HepG2 (cell line): Measurements from ENCODE around the gene IFT52. TPM values are rescaled to one million over a fixed set of nuclear protein-coding genes. Genes with fewer than 3 reads are reported as not detected.

Source experiments
- CBX5 ChIP-seq: sonication (generic); formaldehyde crosslinking; IDR thresholded peaks from 2 replicates; pipeline ENCODE4 v1.4.0; 2020; ENCODE audit warnings: missing genetic modification reagents, borderline replicate concordance
- CC2D1A ChIP-seq: sonication (generic); formaldehyde crosslinking; IDR thresholded peaks from 2 replicates; pipeline ENCODE4 v1.8.1; 2023; ENCODE audit warnings: mild to moderate bottlenecking, missing genetic modification reagents
- CHD2 ChIP-seq: IDR thresholded peaks from 2 replicates; pipeline ENCODE4 v1.6.1; 2011; ENCODE audit warnings: low read depth, low read length, improper control_type of control experiment
- EZH2 ChIP-seq: conservative IDR thresholded peaks from 2 replicates; pipeline ENCODE4 v1.6.1; 2012; ENCODE audit warnings: mild to moderate bottlenecking, low read depth, low read length, moderate library complexity
- HHEX ChIP-seq: IDR thresholded peaks from 2 replicates; pipeline ENCODE4 v1.6.1; 2016; ENCODE audit warnings: control low read depth
- KAT8 ChIP-seq: IDR thresholded peaks from 2 replicates; pipeline ENCODE4 v1.6.1; 2016; ENCODE audit warnings: missing genetic modification reagents, missing compliant biosample characterization
- LRRFIP1 ChIP-seq: sonication (generic); formaldehyde crosslinking; conservative IDR thresholded peaks from 2 replicates; pipeline ENCODE4 v1.4.0; 2020; ENCODE audit warnings: missing genetic modification reagents
- ONECUT2 ChIP-seq: sonication (generic); formaldehyde crosslinking; IDR thresholded peaks from 2 replicates; pipeline ENCODE4 v1.4.0; 2020; ENCODE audit warnings: missing genetic modification reagents
- POLR2AphosphoS5 ChIP-seq: IDR thresholded peaks from 2 replicates; pipeline ENCODE4 v1.6.1; 2012; ENCODE audit warnings: low read depth, low read length
- SOX13 ChIP-seq, 3 experiments: fragments of 450-650 bp in 1 of 3; sonication (generic) in 1 of 3; formaldehyde crosslinking in 1 of 3; IDR thresholded peaks in 2 of 3; conservative IDR thresholded peaks in 1 of 3; 2 replicates each; pipeline versions ENCODE4 v1.5.0 to v1.6.1; 2016 to 2020; ENCODE audit warnings: antibody characterized with exemption in 1 of 3, mild to moderate bottlenecking in 1 of 3, missing compliant biosample characterization in 1 of 3, missing genetic modification reagents in 1 of 3, moderate library complexity in 1 of 3
- SRF ChIP-seq: IDR thresholded peaks from 2 replicates; pipeline ENCODE4 v1.6.1; 2011; ENCODE audit warnings: mild to moderate bottlenecking, low read depth, low read length, moderate library complexity
- ZBTB42 ChIP-seq: sonication (generic); formaldehyde crosslinking; IDR thresholded peaks from 2 replicates; pipeline ENCODE4 v1.5.0; 2020; ENCODE audit warnings: mild to moderate bottlenecking, missing genetic modification reagents
- ZBTB7B ChIP-seq: sonication (generic); formaldehyde crosslinking; IDR thresholded peaks from 2 replicates; pipeline ENCODE4 v1.4.0; 2020; ENCODE audit warnings: missing genetic modification reagents
- ZNF253 ChIP-seq: sonication (generic); formaldehyde crosslinking; IDR thresholded peaks from 2 replicates; pipeline ENCODE4 v1.8.0; 2022; ENCODE audit warnings: mild to moderate bottlenecking, missing genetic modification reagents, borderline replicate concordance
- ZNF264 ChIP-seq: sonication (generic); formaldehyde crosslinking; IDR thresholded peaks from 2 replicates; pipeline ENCODE4 v1.4.0; 2020; ENCODE audit warnings: missing genetic modification reagents
- ZNF460 ChIP-seq: sonication (generic); formaldehyde crosslinking; IDR thresholded peaks from 2 replicates; pipeline ENCODE4 v1.5.1; 2020; ENCODE audit warnings: missing genetic modification reagents, mild to moderate bottlenecking, borderline replicate concordance
- ZNF510 ChIP-seq: sonication (generic); formaldehyde crosslinking; IDR thresholded peaks from 2 replicates; pipeline ENCODE4 v1.4.0; 2020; ENCODE audit warnings: low read depth, mild to moderate bottlenecking, missing genetic modification reagents
- ZNF841 ChIP-seq: sonication (generic); formaldehyde crosslinking; IDR thresholded peaks from 2 replicates; pipeline ENCODE4 v1.8.1; 2023; ENCODE audit warnings: missing genetic modification reagents, borderline replicate concordance
- polyA plus RNA-seq, 8 experiments: library from polyadenylated mRNA; depleted of rRNA in 3 of 8; stranded (reverse) in 7 of 8; unstranded in 1 of 8; fragments of >200 nt; fragmentation: Illumina TruSeq in 4 of 8; extraction: Trizol in 4 of 8; gene quantifications; 2 replicates each; pipeline versions ENCODE4 v1.2.1 to v1.2.3, GENCODE V29; 2011 to 2016; ENCODE audit warnings: low read depth in 4 of 8, missing spikeins in 1 of 8, mixed read lengths in 1 of 8; ENCODE audit not compliant: insufficient read depth in 1 of 8
- total RNA-seq, 5 experiments: library from RNA; depleted of rRNA; stranded (reverse); fragments of >200 nt; fragmentation: Illumina TruSeq; extraction: Trizol; gene quantifications; 2 replicates each; pipeline ENCODE4 v1.2.3, GENCODE V29; 2016; ENCODE audit warnings: low read depth in 1 of 5
- TF ChIP-seq, protein P1 (sequence below): IDR thresholded peaks from 2 replicates; pipeline ENCODE4 v1.6.1; 2016
- TF ChIP-seq, protein P2 (sequence below): sonication (generic); formaldehyde crosslinking; conservative IDR thresholded peaks from 2 replicates; pipeline ENCODE4 v1.8.1; 2023; ENCODE audit warnings: missing genetic modification reagents
- TF ChIP-seq, protein P3 (sequence below): IDR thresholded peaks from 2 replicates; pipeline ENCODE4 v1.6.1; 2016; ENCODE audit warnings: control low read depth
- TF ChIP-seq, protein P4 (sequence below): sonication (generic); formaldehyde crosslinking; IDR thresholded peaks from 2 replicates; pipeline ENCODE4 v1.8.1; 2023; ENCODE audit warnings: missing genetic modification reagents, inconsistent platforms, borderline replicate concordance

IFT52 gene
- total and polyA plus RNA-seq, 2 of the 13 experiments (the other 11 are each of a cell fraction or from before 2014, with no cell fraction given): 48.0 to 64.0 TPM

DNA sequence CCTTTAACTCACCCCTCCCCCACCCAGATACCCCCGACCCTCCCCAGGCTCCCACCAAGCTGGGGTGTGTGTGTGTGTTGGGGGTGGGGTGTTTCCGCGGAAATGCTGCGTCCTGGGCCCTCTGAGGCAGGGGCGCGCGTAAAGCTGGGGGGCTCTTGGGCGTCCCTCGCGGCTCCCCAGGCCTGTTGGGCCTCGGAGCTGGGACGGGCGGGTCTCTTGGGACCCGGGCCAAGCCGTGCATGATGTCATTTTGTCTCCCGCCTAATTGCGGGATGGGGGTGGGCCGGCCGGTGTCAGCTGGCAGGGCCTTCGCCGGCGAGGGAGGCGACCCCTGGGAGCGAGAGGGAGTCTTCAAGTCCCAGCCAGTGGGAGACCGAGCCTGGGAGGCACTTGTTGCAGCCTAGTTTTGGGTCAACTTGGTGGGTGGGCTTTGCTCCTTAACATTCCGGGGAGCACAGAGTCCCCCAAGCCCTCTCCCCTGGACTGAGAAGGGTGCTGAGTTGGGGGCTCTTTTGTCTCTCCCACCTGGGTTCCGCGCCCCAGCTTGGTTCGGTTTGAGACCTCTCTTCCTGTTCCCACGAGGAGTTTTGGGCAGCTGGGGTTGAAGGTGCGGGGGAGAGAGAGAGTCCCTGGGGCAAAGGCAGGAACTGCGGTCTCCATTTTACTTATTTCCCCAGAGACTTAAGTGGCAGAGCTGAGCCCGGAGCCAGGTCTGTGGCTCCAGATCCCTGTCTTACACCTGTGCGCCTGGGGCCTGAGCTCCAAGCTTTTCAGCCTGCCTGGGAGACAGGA is 76.8 kb downstream of the IFT52 start (continued):
- TF ChIP-seq ZNF841 (CRISPR knock-in tag): no peak
- no peak for TF ChIP-seq CC2D1A (CRISPR knock-in tag)
- no peak for TF ChIP-seq ZNF253 (CRISPR knock-in tag)
- no peak for TF ChIP-seq POLR2AphosphoS5
- peak; percentile 56; the same call in 1 of the 2 replicates for TF ChIP-seq ZBTB7B (CRISPR knock-in tag)
- TF ChIP-seq EZH2: no peak
- no peak for TF ChIP-seq ZNF460
- TF ChIP-seq ONECUT2 (CRISPR knock-in tag): no peak
- no peak for TF ChIP-seq KAT8 (CRISPR knock-in tag)
- TF ChIP-seq, protein P1, sequence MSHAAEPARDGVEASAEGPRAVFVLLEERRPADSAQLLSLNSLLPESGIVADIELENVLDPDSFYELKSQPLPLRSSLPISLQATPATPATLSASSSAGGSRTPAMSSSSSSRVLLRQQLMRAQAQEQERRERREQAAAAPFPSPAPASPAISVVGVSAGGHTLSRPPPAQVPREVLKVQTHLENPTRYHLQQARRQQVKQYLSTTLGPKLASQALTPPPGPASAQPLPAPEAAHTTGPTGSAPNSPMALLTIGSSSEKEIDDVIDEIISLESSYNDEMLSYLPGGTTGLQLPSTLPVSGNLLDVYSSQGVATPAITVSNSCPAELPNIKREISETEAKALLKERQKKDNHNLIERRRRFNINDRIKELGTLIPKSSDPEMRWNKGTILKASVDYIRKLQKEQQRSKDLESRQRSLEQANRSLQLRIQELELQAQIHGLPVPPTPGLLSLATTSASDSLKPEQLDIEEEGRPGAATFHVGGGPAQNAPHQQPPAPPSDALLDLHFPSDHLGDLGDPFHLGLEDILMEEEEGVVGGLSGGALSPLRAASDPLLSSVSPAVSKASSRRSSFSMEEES (CRISPR knock-in tag): no peak
- TF ChIP-seq SRF: no peak
- 0 out of 2 replicates have a peak, but pooled peaks have one; percentile 32 for TF ChIP-seq CBX5 (CRISPR knock-in tag)
- TF ChIP-seq, protein P2, sequence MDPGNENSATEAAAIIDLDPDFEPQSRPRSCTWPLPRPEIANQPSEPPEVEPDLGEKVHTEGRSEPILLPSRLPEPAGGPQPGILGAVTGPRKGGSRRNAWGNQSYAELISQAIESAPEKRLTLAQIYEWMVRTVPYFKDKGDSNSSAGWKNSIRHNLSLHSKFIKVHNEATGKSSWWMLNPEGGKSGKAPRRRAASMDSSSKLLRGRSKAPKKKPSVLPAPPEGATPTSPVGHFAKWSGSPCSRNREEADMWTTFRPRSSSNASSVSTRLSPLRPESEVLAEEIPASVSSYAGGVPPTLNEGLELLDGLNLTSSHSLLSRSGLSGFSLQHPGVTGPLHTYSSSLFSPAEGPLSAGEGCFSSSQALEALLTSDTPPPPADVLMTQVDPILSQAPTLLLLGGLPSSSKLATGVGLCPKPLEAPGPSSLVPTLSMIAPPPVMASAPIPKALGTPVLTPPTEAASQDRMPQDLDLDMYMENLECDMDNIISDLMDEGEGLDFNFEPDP (CRISPR knock-in tag): 0 out of 2 replicates have a peak, but pooled peaks have one; percentile 71
- TF ChIP-seq ZNF264 (CRISPR knock-in tag): no peak
- TF ChIP-seq, protein P3, sequence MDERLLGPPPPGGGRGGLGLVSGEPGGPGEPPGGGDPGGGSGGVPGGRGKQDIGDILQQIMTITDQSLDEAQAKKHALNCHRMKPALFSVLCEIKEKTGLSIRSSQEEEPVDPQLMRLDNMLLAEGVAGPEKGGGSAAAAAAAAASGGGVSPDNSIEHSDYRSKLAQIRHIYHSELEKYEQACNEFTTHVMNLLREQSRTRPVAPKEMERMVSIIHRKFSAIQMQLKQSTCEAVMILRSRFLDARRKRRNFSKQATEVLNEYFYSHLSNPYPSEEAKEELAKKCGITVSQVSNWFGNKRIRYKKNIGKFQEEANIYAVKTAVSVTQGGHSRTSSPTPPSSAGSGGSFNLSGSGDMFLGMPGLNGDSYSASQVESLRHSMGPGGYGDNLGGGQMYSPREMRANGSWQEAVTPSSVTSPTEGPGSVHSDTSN (CRISPR knock-in tag): no peak
- TF ChIP-seq SOX13 (IDR thresholded peaks at IDR 0.05): no peak
- TF ChIP-seq SOX13 (CRISPR knock-in tag; conservative IDR thresholded peaks at IDR 0.05 in 1 of 2, IDR thresholded peaks at IDR 0.05 in 1 of 2): no peak
- no peak for TF ChIP-seq ZNF510
- no peak for TF ChIP-seq CHD2
- TF ChIP-seq ZBTB42: 0 out of 2 replicates have a peak, but pooled peaks have one; percentile 59
- TF ChIP-seq, protein P4, sequence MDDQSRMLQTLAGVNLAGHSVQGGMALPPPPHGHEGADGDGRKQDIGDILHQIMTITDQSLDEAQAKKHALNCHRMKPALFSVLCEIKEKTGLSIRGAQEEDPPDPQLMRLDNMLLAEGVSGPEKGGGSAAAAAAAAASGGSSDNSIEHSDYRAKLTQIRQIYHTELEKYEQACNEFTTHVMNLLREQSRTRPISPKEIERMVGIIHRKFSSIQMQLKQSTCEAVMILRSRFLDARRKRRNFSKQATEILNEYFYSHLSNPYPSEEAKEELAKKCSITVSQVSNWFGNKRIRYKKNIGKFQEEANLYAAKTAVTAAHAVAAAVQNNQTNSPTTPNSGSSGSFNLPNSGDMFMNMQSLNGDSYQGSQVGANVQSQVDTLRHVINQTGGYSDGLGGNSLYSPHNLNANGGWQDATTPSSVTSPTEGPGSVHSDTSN: no peak
- TF ChIP-seq LRRFIP1 (CRISPR knock-in tag): no peak
- TF ChIP-seq HHEX (CRISPR knock-in tag): no peak
